ENCODE data around the gene IL17RB.

IL17RB gene, protein sequence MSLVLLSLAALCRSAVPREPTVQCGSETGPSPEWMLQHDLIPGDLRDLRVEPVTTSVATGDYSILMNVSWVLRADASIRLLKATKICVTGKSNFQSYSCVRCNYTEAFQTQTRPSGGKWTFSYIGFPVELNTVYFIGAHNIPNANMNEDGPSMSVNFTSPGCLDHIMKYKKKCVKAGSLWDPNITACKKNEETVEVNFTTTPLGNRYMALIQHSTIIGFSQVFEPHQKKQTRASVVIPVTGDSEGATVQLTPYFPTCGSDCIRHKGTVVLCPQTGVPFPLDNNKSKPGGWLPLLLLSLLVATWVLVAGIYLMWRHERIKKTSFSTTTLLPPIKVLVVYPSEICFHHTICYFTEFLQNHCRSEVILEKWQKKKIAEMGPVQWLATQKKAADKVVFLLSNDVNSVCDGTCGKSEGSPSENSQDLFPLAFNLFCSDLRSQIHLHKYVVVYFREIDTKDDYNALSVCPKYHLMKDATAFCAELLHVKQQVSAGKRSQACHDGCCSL

DNA sequence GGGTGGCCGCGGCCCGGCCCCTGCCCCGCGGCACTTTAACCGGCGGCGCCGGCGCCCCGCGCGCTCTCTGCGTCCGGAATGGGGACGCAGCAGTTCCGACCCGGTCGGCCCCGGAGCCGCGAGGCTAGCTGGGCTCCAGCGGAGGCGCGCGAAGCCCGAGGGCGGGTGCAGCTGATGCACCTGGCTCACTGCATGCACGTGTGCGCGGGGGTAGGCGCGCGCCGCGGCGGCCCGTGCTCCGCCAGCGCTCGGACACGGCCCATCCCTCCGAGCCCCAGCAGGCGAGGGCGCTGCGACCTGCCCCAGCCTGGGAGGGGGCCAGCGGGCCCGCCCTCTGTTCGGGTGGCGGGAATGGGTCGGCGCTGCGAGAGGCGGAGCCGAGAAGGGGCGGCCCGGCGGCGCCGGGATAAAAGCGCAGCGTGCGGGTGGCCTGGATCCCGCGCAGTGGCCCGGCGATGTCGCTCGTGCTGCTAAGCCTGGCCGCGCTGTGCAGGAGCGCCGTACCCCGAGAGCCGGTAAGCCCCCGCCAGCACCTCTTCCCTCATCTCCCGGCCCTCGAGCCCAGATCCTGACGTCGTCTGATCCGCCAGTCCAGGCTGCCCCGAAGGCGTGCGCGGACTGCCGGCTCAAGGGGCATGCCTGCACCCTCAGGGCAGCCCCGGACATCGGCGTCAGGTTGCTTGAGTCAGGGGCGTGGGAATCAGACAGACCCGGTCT is at the start of gene IL17RB, which contains the start of gene CHDH:
IL17RB (plus strand) TSS at position 435 of the 717 bp plus-strand sequence; CDS start at position 456, 21 bp downstream.
CHDH (minus strand) TSS at position 286 of the 717 bp plus-strand sequence. CDS start 22,411 bp downstream, outside the sequence.
- DNase-seq = peak; percentile 76

DNA sequence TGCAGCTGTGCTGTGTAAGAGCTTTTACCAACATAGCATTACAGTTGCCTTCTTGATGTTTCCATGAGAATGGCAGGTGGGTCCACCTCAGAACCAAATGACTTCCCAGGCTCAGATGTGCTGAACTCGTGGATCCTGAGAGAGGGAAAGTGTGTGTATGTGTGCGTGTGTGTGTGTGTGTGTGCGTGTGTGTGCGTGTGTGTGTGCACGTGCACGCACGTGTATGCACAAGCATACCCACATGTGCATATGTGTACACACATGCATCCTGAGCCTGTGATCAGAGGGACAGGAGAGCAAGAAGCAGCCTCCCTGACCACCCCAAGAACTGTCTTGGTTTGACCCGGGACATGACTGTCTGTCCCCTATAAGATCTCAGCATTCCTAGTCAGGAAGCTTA is 48.2 kb upstream of the IL17RB start:
- DNase-seq = no peak

DNA sequence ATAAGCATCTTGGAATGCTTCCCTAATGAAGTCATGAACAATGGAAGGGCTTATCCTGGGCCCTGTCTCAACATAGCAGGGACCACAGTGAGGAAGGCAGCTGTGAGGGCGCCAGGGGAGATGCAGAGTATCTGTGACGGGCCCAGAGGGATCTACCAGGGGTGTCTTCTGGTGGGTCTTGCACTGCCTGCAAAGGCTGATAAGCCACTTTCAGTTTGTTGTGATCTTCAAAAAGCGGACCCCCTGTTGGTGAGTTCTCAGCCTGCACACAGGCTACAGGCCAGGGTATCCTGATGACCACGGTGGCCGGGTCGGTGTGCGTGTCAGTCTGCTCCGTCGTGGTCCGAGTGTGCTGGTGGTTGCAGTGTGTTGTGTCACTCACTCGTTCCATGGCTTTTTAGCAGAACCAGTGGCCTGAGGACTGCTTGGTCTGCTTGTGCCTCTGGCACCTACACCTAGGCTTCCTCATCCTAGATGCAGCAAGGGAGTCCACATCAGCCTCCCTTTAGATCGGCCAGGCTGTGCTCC is 47.0 kb upstream of the IL17RB start:
- no peak for DNase-seq

DNA sequence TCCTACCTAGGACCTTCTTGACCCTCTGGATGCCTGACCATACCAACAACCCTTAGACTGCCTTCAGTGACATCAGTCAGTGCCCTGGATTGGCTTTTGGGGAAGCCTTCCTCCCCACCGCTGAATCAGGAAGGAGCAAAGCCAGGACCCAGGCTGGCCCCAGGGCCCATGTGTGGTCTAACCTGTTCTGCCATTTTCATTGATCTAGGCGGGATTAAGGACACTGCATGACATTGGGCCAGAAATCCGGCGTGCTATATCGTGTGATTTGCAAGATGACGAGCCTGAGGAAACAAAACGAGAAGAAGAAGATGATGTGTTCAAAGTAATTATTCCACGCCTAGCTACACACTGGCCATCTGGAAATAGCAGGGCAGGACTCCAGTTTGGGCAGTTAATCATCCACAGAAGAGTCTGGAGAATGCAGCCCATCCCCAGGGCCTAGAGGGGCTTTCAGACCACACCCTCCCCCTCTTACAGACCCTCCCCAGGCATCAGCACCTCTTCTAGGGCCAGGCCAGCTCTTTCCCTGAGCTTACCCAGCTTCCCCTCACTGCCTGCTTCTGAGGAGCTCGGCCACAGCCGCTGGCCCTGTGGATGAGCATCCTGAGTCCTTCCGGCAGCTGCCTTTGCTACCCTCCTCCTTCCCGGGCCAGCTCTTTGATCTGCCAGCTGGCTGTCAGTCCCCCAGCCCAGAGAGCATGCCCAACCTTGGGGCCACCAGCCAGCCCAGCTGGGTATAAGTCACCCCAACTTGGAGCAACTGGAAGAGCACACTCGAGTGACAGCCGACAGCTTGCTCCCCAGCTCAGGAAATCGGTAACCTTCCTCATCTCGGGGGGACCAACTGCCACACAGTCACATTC is 46.1 kb upstream of the IL17RB start:
- DNase-seq = no peak

DNA sequence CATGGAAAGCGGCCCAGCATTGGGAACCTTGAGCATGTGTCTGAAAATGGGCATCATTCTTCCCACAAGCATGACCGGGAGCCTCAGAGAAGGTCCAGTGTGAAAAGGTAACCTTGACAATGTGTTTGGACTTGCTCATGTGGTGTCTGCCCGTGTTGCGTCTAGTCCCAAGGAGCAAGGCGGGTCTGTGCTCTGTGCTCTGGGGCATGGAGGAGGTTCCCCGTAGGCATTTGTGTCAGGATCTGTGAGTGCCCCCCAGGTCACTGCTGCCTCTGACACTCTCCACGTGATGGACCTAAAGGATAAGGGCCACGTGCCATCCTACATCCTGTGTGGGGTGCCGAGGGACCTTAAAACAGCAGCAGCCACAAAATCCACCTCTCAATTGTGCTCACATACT is 45.0 kb upstream of the IL17RB start:
- no peak for DNase-seq

DNA sequence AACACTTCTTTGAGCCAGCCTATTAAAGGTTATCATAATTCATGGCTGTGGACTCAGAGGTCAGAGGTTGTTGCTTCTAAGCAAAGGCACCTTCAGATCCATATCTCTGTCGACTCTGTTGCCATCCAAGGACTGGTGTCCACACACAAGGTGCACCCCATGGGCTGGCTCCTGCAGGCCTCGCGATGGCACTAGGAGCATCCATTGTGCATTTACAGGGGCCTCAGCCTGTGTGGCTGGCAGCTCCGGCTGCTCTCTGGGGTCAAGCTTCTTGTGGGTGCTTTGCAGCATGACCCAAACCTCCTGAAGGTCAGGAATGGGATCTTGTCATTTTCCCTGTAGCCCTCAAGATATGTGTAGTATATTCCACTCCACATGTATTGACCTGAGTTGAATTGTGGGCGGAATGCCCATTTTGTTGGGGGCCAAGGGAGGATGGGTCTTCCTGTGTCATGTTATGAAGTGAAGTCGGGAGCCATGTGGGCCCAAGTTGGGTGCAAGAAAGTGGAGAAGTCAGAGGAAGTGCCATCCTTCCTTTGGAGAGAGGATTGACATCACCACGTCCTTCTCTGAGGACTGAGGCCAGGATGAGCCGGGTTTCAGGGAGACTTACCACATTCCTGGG is 44.0 kb upstream of the IL17RB start:
- no peak for DNase-seq

DNA sequence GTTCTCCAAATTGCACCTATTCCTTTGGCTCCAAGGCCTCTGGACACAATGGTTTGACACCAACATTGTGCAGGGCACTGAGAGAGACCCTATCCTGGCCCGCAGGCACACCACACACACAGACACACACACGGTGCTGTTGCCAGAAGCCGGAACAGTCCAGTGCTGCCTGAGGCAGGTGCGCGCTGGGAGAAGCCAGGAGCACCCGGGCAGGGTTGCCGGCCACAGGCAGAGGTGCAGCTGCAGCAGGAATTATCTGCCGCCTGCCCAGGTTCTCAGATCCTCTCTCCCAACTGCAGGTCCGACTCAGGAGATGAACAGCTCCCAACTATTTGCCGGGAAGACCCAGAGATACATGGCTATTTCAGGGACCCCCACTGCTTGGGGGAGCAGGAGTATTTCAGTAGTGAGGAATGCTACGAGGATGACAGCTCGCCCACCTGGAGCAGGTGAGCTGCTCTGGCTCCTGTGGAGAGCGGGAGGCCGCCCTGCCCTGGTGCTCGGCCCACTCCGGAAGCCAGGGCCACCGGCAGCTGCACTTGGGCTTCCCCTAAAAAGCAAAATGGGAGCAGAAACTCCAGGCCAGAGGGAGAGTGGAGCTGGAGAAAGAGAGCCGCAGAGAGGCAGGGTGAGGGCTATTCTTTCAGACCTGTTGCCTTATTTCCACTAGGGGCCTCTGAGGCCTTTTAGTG is 43.1 kb upstream of the IL17RB start:
- DNase-seq = no peak

DNA sequence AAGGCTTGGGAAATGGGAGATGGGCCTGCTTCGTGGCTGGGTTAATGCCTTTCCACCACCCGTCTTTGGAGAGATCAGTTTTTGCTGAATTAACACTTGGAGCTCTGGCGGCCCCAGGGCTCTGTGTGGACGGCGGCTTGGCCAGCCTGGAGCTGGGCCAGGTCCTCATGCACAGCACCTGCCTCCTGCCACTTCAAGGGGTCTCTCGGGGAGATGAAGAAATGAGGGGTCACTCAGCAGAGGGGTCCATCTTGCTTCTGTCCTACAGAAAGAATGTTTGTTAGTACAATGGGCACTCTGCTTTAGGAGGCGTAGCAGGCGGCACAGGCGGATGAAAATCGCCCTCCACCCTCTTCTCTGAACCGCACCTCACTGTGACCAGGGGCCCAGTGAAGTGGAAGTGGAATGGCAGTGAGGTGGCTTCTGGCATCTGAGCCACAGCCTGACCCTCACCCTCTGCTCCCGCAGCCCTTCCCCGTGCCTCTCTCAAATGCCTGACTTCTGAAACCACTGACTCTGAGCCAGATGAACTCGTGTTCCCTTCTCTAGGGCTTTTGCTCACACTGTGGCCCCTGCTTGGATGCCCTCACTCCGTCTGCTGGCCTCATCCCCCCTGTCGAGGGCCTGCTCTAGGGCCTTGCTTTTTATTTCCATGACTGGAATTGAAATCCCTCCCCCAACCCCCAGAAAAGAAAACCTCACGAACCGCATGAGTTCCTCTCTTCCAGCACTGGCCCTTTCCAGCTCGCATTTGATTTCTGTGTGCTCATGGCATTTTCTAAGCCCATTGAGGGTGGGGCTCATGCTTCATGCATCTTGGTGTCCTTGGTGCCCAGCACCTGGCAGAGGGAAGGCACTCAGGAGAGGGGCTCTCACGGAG is 42.3 kb upstream of the IL17RB start:
- no peak for DNase-seq

DNA sequence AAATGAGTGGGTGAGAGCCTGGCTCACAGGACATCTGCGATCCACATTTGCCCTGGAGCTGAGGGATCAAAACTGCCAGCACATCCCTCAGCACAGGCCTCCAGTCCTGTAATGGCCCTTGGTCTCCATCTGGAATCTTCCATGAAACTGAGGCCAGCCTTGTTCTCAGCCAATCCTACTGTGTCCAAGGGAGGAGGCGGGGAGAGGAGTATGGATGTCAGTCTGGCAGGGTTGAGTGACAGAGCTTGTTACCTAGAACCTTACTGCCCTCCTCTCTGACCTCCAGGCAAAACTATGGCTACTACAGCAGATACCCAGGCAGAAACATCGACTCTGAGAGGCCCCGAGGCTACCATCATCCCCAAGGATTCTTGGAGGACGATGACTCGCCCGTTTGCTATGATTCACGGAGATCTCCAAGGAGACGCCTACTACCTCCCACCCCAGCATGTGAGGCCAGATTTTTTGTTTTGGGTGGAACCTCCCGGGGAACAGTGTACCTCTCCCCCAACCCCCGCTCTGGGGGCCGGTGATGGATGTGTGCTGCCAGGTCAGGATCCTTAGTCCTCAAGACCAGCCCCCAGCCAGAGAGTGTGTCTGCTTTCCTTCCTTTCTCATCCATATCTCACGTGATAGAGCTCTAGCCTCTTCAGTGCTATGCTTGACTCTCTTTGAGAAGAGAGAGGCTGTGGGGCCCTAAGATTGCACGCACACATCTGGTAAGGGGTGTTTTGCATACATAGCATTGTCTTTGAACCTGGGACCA is 41.5 kb upstream of the IL17RB start:
- DNase-seq = no peak

DNA sequence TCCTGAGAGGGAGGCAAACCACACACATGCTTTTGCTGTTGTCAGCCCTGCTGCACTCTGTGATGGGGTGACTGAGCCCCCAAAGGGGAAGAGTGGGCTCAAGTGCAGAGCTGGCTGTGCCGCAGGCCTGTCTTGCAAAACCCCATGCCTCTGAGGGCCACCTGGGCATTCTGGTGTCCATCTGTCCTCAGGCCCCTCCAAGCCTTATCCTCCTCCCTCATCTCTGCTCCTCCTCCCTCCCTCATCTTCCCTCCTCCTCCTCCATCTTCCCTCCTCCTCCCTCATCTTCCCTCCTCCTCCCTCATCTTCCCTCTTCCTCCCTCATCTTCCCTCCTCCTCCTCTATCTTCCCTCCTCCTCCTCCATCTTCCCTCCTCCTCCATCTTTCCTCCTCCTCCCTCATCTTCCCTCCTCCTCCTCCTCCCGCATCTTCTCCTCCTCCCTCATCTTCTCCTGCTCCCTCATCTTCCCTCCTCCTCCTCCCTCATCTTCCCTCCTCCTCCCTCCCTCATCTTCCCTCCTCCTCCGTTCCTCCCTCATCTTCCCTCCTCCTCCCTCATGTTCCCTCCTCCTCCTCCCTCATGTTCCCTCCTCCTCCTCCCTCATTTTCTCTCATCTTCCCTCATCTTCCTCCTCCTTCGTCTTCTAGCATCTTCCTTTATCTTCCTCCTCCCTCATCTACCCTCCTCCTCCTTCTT is 40.8 kb upstream of the IL17RB start:
- DNase-seq = no peak

DNA sequence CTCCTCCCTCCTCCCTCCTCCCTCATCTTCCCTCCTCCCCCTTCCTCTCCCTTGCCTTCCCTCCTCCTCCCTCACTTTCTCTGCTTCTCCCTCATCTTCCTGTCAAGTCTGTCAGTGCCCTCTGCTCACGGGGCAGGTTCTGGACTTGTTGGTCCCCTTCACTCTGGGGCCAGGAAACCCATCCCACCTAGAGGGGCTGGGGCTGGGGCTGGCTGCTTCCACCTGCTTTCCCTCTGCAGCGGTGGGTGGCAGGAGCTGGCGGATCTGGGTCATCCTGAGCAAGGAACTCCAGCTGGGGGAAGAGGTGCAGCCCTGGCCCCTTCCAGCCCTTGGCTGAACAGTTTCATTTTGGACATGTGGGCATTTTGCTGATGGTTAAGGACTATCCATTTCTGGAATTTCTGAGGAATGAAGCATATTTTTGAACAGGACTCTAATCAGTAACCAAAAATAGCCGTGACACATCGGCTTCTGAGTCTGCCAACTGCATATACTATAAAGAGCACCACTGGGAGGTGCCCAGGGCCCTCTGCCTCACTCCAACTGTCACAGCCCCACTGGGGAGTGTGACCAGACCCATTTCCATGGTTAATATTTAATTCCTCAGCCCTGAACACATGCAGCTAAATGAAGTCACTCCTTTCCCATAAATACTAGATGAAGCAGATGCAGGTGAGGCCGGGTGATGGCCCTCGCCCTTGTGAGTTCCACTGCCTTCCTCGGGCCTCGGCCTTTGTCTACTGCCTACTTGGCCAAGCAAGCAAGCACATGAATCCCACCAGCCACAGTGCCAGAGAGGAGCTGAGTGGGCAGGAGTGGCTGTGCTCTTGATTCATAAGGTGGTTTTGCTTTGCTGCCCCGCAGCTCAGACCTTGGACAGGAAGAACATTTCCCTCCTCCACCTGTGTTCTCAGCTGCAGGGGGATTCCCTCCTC is 39.9 kb upstream of the IL17RB start:
- DNase-seq = no peak

DNA sequence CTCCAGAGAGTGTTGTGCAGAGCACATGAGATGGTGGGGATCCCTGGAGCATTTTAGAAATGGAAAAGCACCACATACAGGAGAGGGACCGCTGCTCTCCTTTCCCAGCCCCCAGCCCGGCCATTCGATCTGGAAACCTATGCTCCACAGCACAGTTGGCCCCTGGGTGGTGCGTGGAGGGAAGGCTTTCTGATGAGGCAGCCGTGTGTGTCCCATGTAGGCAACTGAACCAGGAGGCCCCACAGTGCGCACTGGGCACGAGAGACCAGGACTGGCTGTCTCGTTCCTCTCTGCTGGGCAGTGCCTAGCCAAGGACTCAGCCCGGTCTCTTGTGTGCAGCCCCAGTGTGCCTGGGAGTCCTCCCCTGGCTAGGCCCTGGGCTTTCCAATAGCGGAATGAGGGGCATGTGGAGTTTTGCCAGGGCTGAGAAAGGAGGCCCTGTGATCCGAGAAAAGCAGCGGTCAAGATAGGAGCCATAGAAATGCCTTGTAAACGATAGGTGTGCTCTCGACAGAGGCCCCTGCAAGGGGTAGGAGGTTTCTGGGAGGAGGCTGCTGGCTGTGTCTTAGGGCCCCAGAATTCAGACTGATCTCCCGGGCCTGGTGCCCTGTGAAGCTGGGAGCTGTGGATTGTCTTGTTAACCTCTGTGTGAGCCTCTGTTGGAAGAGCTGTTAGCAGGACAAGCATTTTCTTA is 39.1 kb upstream of the IL17RB start:
- DNase-seq = no peak

DNA sequence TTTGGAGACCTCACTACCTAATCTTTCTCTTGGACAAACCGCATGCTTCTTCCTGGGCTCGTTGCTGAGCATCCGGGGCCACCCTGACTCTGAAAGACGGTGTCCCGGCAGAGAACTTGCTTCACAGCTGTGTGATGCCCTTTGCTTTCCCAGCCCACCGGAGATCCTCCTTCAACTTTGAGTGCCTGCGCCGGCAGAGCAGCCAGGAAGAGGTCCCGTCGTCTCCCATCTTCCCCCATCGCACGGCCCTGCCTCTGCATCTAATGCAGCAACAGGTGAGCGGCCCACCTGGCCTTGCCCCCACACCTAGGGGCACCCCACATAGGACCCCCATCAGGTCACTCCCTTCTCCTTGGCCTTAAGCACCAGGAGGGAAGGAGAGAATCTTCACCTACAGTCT is 37.9 kb upstream of the IL17RB start:
- DNase-seq = no peak

DNA sequence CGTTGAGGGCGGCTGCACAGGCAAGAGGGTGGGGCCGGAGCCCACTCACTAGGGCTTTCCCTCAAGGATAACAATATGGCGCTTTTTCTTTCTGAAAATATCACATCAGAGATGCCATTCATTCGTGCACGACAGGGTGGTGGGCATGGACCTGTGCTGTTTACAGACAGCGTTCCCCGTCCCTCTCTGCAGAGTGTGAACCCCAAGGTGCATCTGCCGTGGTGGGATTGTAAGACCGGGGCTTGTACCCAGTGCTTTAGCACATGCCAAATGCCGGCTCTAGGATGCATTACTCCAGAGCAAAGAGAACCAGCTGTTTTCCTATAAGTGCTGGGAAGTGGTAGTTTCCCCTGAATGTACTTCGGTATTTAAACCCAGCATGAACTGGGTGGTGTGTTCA is 37.1 kb upstream of the IL17RB start:
- no peak for DNase-seq

DNA sequence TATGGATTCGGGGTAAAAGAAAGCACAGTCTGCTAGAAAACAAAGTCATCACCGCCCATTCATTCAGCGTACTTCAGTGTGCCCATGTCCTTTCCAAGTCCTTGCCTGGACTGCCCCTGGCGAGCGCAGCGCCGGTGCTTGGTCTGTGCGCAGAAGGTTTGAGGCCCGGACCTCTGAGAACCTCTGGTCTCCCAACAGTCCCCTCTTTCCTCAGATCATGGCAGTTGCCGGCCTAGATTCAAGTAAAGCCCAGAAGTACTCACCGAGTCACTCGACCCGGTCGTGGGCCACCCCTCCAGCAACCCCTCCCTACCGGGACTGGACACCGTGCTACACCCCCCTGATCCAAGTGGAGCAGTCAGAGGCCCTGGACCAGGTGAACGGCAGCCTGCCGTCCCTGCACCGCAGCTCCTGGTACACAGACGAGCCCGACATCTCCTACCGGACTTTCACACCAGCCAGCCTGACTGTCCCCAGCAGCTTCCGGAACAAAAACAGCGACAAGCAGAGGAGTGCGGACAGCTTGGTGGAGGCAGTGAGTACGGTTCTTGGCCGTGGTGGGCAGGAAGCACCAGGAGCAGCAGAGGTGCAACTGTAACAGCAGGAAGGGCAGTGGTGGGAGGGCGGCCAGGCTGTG is 36.5 kb upstream of the IL17RB start:
- DNase-seq = no peak

DNA sequence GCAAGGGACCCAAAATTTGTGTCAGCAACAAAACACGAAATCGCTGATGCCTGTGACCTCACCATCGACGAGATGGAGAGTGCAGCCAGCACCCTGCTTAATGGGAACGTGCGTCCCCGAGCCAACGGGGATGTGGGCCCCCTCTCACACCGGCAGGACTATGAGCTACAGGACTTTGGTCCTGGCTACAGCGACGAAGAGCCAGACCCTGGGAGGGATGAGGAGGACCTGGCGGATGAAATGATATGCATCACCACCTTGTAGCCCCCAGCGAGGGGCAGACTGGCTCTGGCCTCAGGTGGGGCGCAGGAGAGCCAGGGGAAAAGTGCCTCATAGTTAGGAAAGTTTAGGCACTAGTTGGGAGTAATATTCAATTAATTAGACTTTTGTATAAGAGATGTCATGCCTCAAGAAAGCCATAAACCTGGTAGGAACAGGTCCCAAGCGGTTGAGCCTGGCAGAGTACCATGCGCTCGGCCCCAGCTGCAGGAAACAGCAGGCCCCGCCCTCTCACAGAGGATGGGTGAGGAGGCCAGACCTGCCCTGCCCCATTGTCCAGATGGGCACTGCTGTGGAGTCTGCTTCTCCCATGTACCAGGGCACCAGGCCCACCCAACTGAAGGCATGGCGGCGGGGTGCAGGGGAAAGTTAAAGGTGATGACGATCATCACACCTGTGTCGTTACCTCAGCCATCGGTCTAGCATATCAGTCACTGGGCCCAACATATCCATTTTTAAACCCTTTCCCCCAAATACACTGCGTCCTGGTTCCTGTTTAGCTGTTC is 35.0 kb upstream of the IL17RB start:
- DNase-seq = no peak
